CD8-positive, alpha-beta memory T cell (primary cell): ENCODE data around the gene CEBPB. TPM values are rescaled to one million over a fixed set of nuclear protein-coding genes. Genes with fewer than 3 reads are reported as not detected.

Experiments
- CTCF ChIA-PET: fragments of 350-600 bp; sonication (Branson Sonifier 250); formaldehyde crosslinking; loops from one replicate; lab custom pipeline; 2021; ENCODE audit warnings: antibody characterized with exemption; lab: Charles Lee
- POLR2A ChIA-PET: fragments of 350-600 bp; sonication (Branson Sonifier 250); formaldehyde crosslinking; loops from one replicate; lab custom pipeline; 2021; ENCODE audit warnings: antibody characterized with exemption; lab: Charles Lee
- DNase-seq, 5 donors: peaks; one replicate each; pipeline versions ENCODE4 v3.0.0 to v3.0.0-alpha.2; 2020 to 2022; ENCODE audit warnings: mixed read lengths in 1 of 5
- H3K27ac ChIP-seq: one replicate; pipeline ENCODE4 v1.7.0; 2013; ENCODE audit warnings: low read depth, mild to moderate bottlenecking, low read length, moderate library complexity
- H3K27me3 ChIP-seq: 2 replicates; pipeline ENCODE4 v1.7.0; 2013; ENCODE audit warnings: low read length, mild to moderate bottlenecking; ENCODE audit not compliant: insufficient read depth, poor library complexity, severe bottlenecking
- H3K36me3 ChIP-seq: 2 replicates; pipeline ENCODE4 v1.7.0; 2013; ENCODE audit warnings: mild to moderate bottlenecking, low read length, moderate library complexity; ENCODE audit not compliant: insufficient read depth
- H3K4me1 ChIP-seq: 2 replicates; pipeline ENCODE4 v1.7.0; 2013; ENCODE audit warnings: mild to moderate bottlenecking, low read length, moderate library complexity; ENCODE audit not compliant: insufficient read depth
- H3K4me3 ChIP-seq: 2 replicates; pipeline ENCODE4 v1.7.0; 2013; ENCODE audit warnings: mild to moderate bottlenecking, low read length
- H3K9me3 ChIP-seq: 2 replicates; pipeline ENCODE4 v1.7.0; 2013; ENCODE audit warnings: mild to moderate bottlenecking, low read length
- H3K27ac Mint-ChIP-seq, 8 donors: one replicate each; pipeline ENCODE4 v1.8.0; 2020 to 2021; ENCODE audit warnings: mixed read lengths in 8 of 8, mild to moderate bottlenecking in 6 of 8, inconsistent platforms in 3 of 8, moderate library complexity in 3 of 8
- H3K27me3 Mint-ChIP-seq, 2 donors: one replicate each; pipeline ENCODE4 v1.8.0; 2020 to 2021; ENCODE audit warnings: mixed read lengths in 2 of 2, mild to moderate bottlenecking in 1 of 2, moderate library complexity in 1 of 2
- H3K36me3 Mint-ChIP-seq, 3 donors: one replicate each; pipeline ENCODE4 v1.8.0; 2020 to 2021; ENCODE audit warnings: mixed read lengths in 3 of 3, inconsistent platforms in 1 of 3, mild to moderate bottlenecking in 1 of 3
- H3K4me1 Mint-ChIP-seq, 3 donors: one replicate each; pipeline ENCODE4 v1.8.0; 2020 to 2021; ENCODE audit warnings: mixed read lengths in 3 of 3, inconsistent platforms in 1 of 3, mild to moderate bottlenecking in 1 of 3
- H3K4me3 Mint-ChIP-seq, 7 donors: one replicate each; pipeline ENCODE4 v1.8.0; 2020 to 2021; ENCODE audit warnings: mixed read lengths in 7 of 7, mild to moderate bottlenecking in 6 of 7, moderate library complexity in 4 of 7, inconsistent platforms in 2 of 7
- H3K9me3 Mint-ChIP-seq, 5 donors: one replicate each; pipeline ENCODE4 v1.8.0; 2020 to 2022; ENCODE audit warnings: mixed read lengths in 5 of 5, mild to moderate bottlenecking in 3 of 5, moderate library complexity in 2 of 5, inconsistent platforms in 1 of 5
- polyA plus RNA-seq: library from polyadenylated mRNA; unstranded; fragments of 300-500 nt; fragmentation: Illumina TruSeq; gene quantifications from one replicate; pipeline ENCODE4 v1.2.3, GENCODE V29; 2021
- total RNA-seq, 2 experiments: library from RNA; stranded (reverse); gene quantifications; one replicate each; pipeline ENCODE4 v1.2.3, GENCODE V29; 2021

The CEBPB gene
- total and polyA plus RNA-seq, 3 experiments from 2014 or later: 25.3 to 29.1 (median 27.0) TPM

GRCh38 chr20:50238081-50238800 is 47.6 kb downstream of the CEBPB start:
- H3K27ac ChIP-seq: no peak overlapping the region
- no peaks in the 10 kb centered on the region for H3K36me3 ChIP-seq
- H3K27me3 Mint-ChIP-seq: peaks cover 2 to 18% of the 10 kb centered on the region in 2 donors
- H3K4me3 Mint-ChIP-seq: no peak overlapping the region
- H3K4me3 ChIP-seq: no peak overlapping the region
- no peak for DNase-seq
- H3K27ac Mint-ChIP-seq: no peak overlapping the region
- no peaks in the 10 kb centered on the region for H3K36me3 Mint-ChIP-seq
- H3K4me1 Mint-ChIP-seq: no peaks in the 10 kb centered on the region
- ChIA-PET CTCF (no interaction called here), POLR2A (no interaction called here)
- H3K9me3 Mint-ChIP-seq: no peaks in the 10 kb centered on the region
- H3K27me3 ChIP-seq: no peaks in the 10 kb centered on the region
- H3K4me1 ChIP-seq: no peaks in the 10 kb centered on the region
- H3K9me3 ChIP-seq: no peaks in the 10 kb centered on the region

GRCh38 chr20:50240092-50240491 is 49.5 kb downstream of the CEBPB start:
- Mint-ChIP-seq H3K27me3 (peaks cover 2 to 18% of the 10 kb centered on the region in 2 donors), H3K36me3 (no peaks in the 10 kb centered on the region), H3K27ac (no peak overlapping the region), H3K4me3 (no peak overlapping the region), H3K9me3 (no peaks in the 10 kb centered on the region), H3K4me1 (no peaks in the 10 kb centered on the region)
- no peaks in the 10 kb centered on the region for H3K4me1 ChIP-seq
- CTCF ChIA-PET: no interaction called here
- no peaks in the 10 kb centered on the region for H3K27me3 ChIP-seq
- no peak for DNase-seq
- H3K4me3 ChIP-seq: no peak overlapping the region
- H3K9me3 ChIP-seq: no peaks in the 10 kb centered on the region
- POLR2A ChIA-PET: no interaction called here
- no peak overlapping the region for H3K27ac ChIP-seq
- H3K36me3 ChIP-seq: no peaks in the 10 kb centered on the region

- H3K27me3 ChIP-seq: no peaks in the 10 kb centered on the region
- H3K9me3 Mint-ChIP-seq: no peaks in the 10 kb centered on the region
- H3K4me1 Mint-ChIP-seq: no peaks in the 10 kb centered on the region
- peaks cover 2 to 10% of the 10 kb centered on the region in 2 donors for H3K27me3 Mint-ChIP-seq
- H3K4me1 ChIP-seq: no peaks in the 10 kb centered on the region
- POLR2A ChIA-PET: no interaction called here
- no peak overlapping the region for H3K27ac Mint-ChIP-seq
- no peaks in the 10 kb centered on the region for H3K9me3 ChIP-seq
- CTCF ChIA-PET: no interaction called here
- no peak overlapping the region for H3K4me3 ChIP-seq
- H3K27ac ChIP-seq: no peak overlapping the region
- H3K4me3 Mint-ChIP-seq: no peak overlapping the region
- no peaks in the 10 kb centered on the region for H3K36me3 ChIP-seq
- H3K36me3 Mint-ChIP-seq: no peaks in the 10 kb centered on the region
- DNase-seq: no peak
Measured at GRCh38 chr20:50242178-50242514, 51.5 kb downstream of the CEBPB start.

Other genes with a start within 250 kb of the CEBPB start
- under 1 TPM; 0.42 to 0.49 TPM for gene SNAI1, start 207.8 kb upstream of the CEBPB start, total RNA-seq
- gene SNAI1, start 207.8 kb upstream of the CEBPB start, polyA plus RNA-seq: 0.60 TPM
- 100 to 1,000 TPM; 160 to 183 TPM for gene UBE2V1, start 77.7 kb upstream of the CEBPB start, total RNA-seq
- 176 TPM for gene UBE2V1, start 77.7 kb upstream of the CEBPB start, polyA plus RNA-seq
- 10 to 100 TPM; 20.2 to 23.6 TPM for gene PEDS1, start 37.1 kb upstream of the CEBPB start, total RNA-seq
- 26.9 TPM for gene PEDS1, start 37.1 kb upstream of the CEBPB start, polyA plus RNA-seq